SK-N-SH (cell line): ENCODE results near the gene ADM. TPM values are rescaled to one million over a fixed set of nuclear protein-coding genes. Genes with fewer than 3 reads are reported as not detected.

ENCODE experiments used
- CTCF ChIA-PET: fragments of 300-600, 350-600 bp; formaldehyde crosslinking; extraction: SDS; loops from one replicate; lab custom pipeline; 2021; lab: Yijun Ruan, JAX
- POLR2A ChIA-PET: fragments of 350-600 bp; sonication (Branson Sonifier 250); formaldehyde crosslinking; extraction: SDS; loops from one replicate; lab custom pipeline; 2020; ENCODE audit warnings: antibody characterized with exemption, inconsistent platforms; lab: Yijun Ruan, JAX
- DNase-seq: peaks from one replicate; pipeline ENCODE4 v3.0.0; 2012
- H2AFZ ChIP-seq: fragments of 200-600 bp; sonication (generic); 2 replicates; pipeline ENCODE4 v1.8.1; 2016; ENCODE audit warnings: antibody characterized with exemption, mild to moderate bottlenecking, low read depth
- H3F3A ChIP-seq: fragments of 200-600 bp; sonication (generic); replicated peaks from 2 replicates; pipeline ENCODE3; 2016; ENCODE audit warnings: antibody characterized with exemption, mild to moderate bottlenecking; ENCODE audit not compliant: insufficient read depth
- H3K27ac ChIP-seq, 2 experiments: fragments of 200-500 bp in 1 of 2; fragments of 200-600 bp in 1 of 2; sonication (Bioruptor generic) in 1 of 2; sonication (generic), shearing (Covaris generic) in 1 of 2; 2 replicates each; pipeline versions ENCODE4 v1.5.1 to v1.6.1; 2014 to 2016; ENCODE audit warnings: low read depth in 2 of 2, inconsistent platforms in 1 of 2, low read length in 1 of 2, mild to moderate bottlenecking in 1 of 2, mixed read lengths in 1 of 2
- H3K27me3 ChIP-seq: fragments of 200-600 bp; sonication (generic), shearing (Covaris generic); 2 replicates; pipeline ENCODE4 v1.6.1; 2016; ENCODE audit warnings: mixed run types; ENCODE audit not compliant: insufficient read depth
- H3K36me3 ChIP-seq, 2 experiments: fragments of 200-500 bp in 1 of 2; fragments of 200-600 bp in 1 of 2; sonication (Bioruptor generic) in 1 of 2; sonication (generic) in 1 of 2; replicated peaks in 1 of 2; 2 replicates each; pipeline versions ENCODE3 to v1.5.1; 2014 to 2016; ENCODE audit warnings: low read length in 1 of 2, mild to moderate bottlenecking in 1 of 2; ENCODE audit not compliant: insufficient read depth in 2 of 2, control insufficient read depth in 1 of 2
- H3K4me1 ChIP-seq, 2 experiments: fragments of 200-500 bp in 1 of 2; fragments of 200-600 bp in 1 of 2; sonication (Bioruptor generic) in 1 of 2; sonication (generic), shearing (Covaris generic) in 1 of 2; 2 replicates each; pipeline versions ENCODE4 v1.5.1 to v1.6.1; 2014 to 2016; ENCODE audit warnings: low read depth in 1 of 2, low read length in 1 of 2, mixed run types in 1 of 2; ENCODE audit not compliant: insufficient read depth in 2 of 2, control insufficient read depth in 1 of 2
- H3K4me2 ChIP-seq: fragments of 200-600 bp; sonication (generic), shearing (Covaris generic); 2 replicates; pipeline ENCODE4 v1.6.1; 2017; ENCODE audit warnings: mixed run types
- H3K4me3 ChIP-seq, 2 experiments: fragments of 200-500 bp in 1 of 2; fragments of 200-600 bp in 1 of 2; sonication (Bioruptor generic) in 1 of 2; sonication (generic), shearing (Covaris generic) in 1 of 2; 2 replicates each; pipeline versions ENCODE4 v1.5.1 to v1.8.1; 2014 to 2016; ENCODE audit warnings: low read depth in 2 of 2, inconsistent platforms in 1 of 2, low read length in 1 of 2, mild to moderate bottlenecking in 1 of 2, mixed read lengths in 1 of 2, moderate library complexity in 1 of 2
- H3K79me2 ChIP-seq: fragments of 200-600 bp; sonication (generic); 2 replicates; pipeline ENCODE4 v1.8.1; 2017; ENCODE audit warnings: mild to moderate bottlenecking; ENCODE audit not compliant: insufficient read depth
- H3K9ac ChIP-seq: fragments of 200-600 bp; sonication (generic); 2 replicates; pipeline ENCODE4 v1.6.1; 2017; ENCODE audit warnings: mixed run types
- H3K9me2 ChIP-seq: fragments of 200-600 bp; sonication (generic); 2 replicates; pipeline ENCODE4 v1.6.1; 2017; ENCODE audit warnings: mixed run types
- H3K9me3 ChIP-seq: fragments of 200-600 bp; sonication (generic); 2 replicates; pipeline ENCODE4 v1.6.1; 2017; ENCODE audit warnings: mixed run types, mild to moderate bottlenecking, moderate library complexity
- H4K20me1 ChIP-seq: fragments of 200-600 bp; sonication (generic); 2 replicates; pipeline ENCODE4 v1.6.1; 2017; ENCODE audit warnings: mild to moderate bottlenecking, mixed run types; ENCODE audit not compliant: insufficient read depth
- ELF1 ChIP-seq: IDR thresholded peaks from 2 replicates; pipeline ENCODE4 v1.4.0; 2012
- EP300 ChIP-seq, 2 experiments: IDR thresholded peaks; 2 replicates each; pipeline versions ENCODE4 v1.4.0 to v1.6.1; 2012; ENCODE audit warnings: borderline replicate concordance in 1 of 2, low read depth in 1 of 2, low read length in 1 of 2
- FOSL2 ChIP-seq: IDR thresholded peaks from 2 replicates; pipeline ENCODE4 v1.4.0; 2012; ENCODE audit warnings: low read depth, mild to moderate bottlenecking, moderate library complexity, borderline replicate concordance
- FOXM1 ChIP-seq: IDR thresholded peaks from 2 replicates; pipeline ENCODE4 v1.4.0; 2012; ENCODE audit warnings: low read depth, mild to moderate bottlenecking
- NRF1 ChIP-seq: IDR thresholded peaks from 2 replicates; pipeline ENCODE4 v1.6.1; 2012; ENCODE audit warnings: low read depth, mild to moderate bottlenecking, low read length
- POLR2AphosphoS5 ChIP-seq: IDR thresholded peaks from 2 replicates; pipeline ENCODE4 v1.6.1; 2012; ENCODE audit warnings: low read depth, low read length
- RAD21 ChIP-seq: IDR thresholded peaks from 2 replicates; pipeline ENCODE4 v1.6.1; 2012; ENCODE audit warnings: mild to moderate bottlenecking, low read length
- RXRA ChIP-seq: IDR thresholded peaks from 2 replicates; pipeline ENCODE4 v1.4.0; 2012; ENCODE audit warnings: low read depth, mild to moderate bottlenecking, borderline replicate concordance
- SIN3A ChIP-seq: IDR thresholded peaks from 2 replicates; pipeline ENCODE4 v1.6.1; 2012; ENCODE audit warnings: low read depth, mild to moderate bottlenecking, low read length, moderate library complexity, borderline replicate concordance
- SMC3 ChIP-seq: IDR thresholded peaks from 2 replicates; pipeline ENCODE4 v1.6.1; 2012; ENCODE audit warnings: low read depth, low read length, improper control_type of control experiment
- TAF1 ChIP-seq: IDR thresholded peaks from 2 replicates; pipeline ENCODE4 v1.6.1; 2012; ENCODE audit warnings: low read depth, mild to moderate bottlenecking, low read length, moderate library complexity, borderline replicate concordance
- YY1 ChIP-seq: IDR thresholded peaks from 2 replicates; pipeline ENCODE4 v1.4.0; 2012; ENCODE audit warnings: low read depth, mild to moderate bottlenecking
- WGBS: methylation state at CpG from one replicate; pipeline ENCODE4 v1.1.6; 2017; ENCODE audit warnings: low lambda C conversion rate; 5-methylcytosine and 5-hydroxymethylcytosine counted together
- polyA plus RNA-seq, 3 experiments: library from polyadenylated mRNA; depleted of rRNA; stranded (reverse); fragments of >200 nt; gene quantifications; 2 replicates each; pipeline ENCODE4 v1.2.3, GENCODE V29; 2012
- TF ChIP-seq, protein P1 (sequence below): IDR thresholded peaks from 2 replicates; pipeline ENCODE4 v1.4.0; 2012; ENCODE audit warnings: low read depth, borderline replicate concordance

ADM gene
- polyA plus RNA-seq, 1 of the 3 experiments (the other 2 are of a cell fraction) = 50.6 TPM

- TF ChIP-seq POLR2AphosphoS5 (no peak), EP300 (IDR thresholded peaks at IDR 0.05; ENCODE audit: borderline replicate concordance in 1 of 2, low read depth in 1 of 2, low read length in 1 of 2) (no peak), SMC3 (no peak), TAF1 (no peak), YY1 (no peak), FOXM1 (no peak), RAD21 (no peak), ELF1 (no peak), RXRA (no peak), NRF1 (no peak)
These were observed 36.0 kb upstream of the ADM start (continued) for GRCh38 chr11:10268746-10269488.

GRCh38 chr11:10272132-10272531, 32.7 kb upstream of the ADM start:
- CTCF ChIA-PET = no interaction called here
- WGBS = 97% methylated on average over 3 of the region's 11 CpGs

GRCh38 chr11:10273738-10274137, 31.1 kb upstream of the ADM start:
- POLR2A ChIA-PET = no interaction called here

More at GRCh38 chr11:10272132-10272531, 32.7 kb upstream of the ADM start:
- Histone ChIP-seq H3K27ac (no peak overlapping the region), H4K20me1 (peaks cover 17% of the 10 kb centered on the region; the same call in 1 of the 2 replicates), H3K4me2 (no peak overlapping the region), H2AFZ (no peak overlapping the region), H3K27me3 (no peaks in the 10 kb centered on the region), H3F3A (peaks cover 4% of the 10 kb centered on the region), H3K9ac (no peak overlapping the region), H3K9me2 (no peaks in the 10 kb centered on the region), H3K9me3 (no peaks in the 10 kb centered on the region)
- TF ChIP-seq, protein P1, sequence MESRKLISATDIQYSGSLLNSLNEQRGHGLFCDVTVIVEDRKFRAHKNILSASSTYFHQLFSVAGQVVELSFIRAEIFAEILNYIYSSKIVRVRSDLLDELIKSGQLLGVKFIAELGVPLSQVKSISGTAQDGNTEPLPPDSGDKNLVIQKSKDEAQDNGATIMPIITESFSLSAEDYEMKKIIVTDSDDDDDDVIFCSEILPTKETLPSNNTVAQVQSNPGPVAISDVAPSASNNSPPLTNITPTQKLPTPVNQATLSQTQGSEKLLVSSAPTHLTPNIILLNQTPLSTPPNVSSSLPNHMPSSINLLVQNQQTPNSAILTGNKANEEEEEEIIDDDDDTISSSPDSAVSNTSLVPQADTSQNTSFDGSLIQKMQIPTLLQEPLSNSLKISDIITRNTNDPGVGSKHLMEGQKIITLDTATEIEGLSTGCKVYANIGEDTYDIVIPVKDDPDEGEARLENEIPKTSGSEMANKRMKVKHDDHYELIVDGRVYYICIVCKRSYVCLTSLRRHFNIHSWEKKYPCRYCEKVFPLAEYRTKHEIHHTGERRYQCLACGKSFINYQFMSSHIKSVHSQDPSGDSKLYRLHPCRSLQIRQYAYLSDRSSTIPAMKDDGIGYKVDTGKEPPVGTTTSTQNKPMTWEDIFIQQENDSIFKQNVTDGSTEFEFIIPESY = no peak
- TF ChIP-seq FOXM1 (no peak), SIN3A (no peak)
- TF ChIP-seq, all 33 proteins: peak for 0
- POLR2A ChIA-PET = no interaction called here
- no peak for DNase-seq
- H3K79me2 ChIP-seq = peaks cover 73% of the 10 kb centered on the region
- H3K4me1 ChIP-seq = peaks cover 0 to 8% of the 10 kb centered on the region in 2 experiments; a peak in 1 of 4 replicates
- no peaks in the 10 kb centered on the region for H3K36me3 ChIP-seq
- H3K4me3 ChIP-seq = no peak overlapping the region

More at GRCh38 chr11:10273738-10274137, 31.1 kb upstream of the ADM start:
- Histone ChIP-seq H3K4me3 (no peak overlapping the region), H4K20me1 (peaks cover 14% of the 10 kb centered on the region; the same call in 1 of the 2 replicates), H3K9me3 (no peaks in the 10 kb centered on the region), H3K9ac (no peak overlapping the region), H3K27me3 (no peaks in the 10 kb centered on the region), H3K27ac (no peak overlapping the region), H3F3A (peaks cover 4% of the 10 kb centered on the region), H3K36me3 (no peaks in the 10 kb centered on the region), H3K9me2 (no peaks in the 10 kb centered on the region), H3K4me2 (no peak overlapping the region), H3K4me1 (peaks cover 0 to 8% of the 10 kb centered on the region in 2 experiments; a peak in 1 of 4 replicates), H2AFZ (no peak overlapping the region), H3K79me2 (peaks cover 72% of the 10 kb centered on the region)
- TF ChIP-seq EP300 (IDR thresholded peaks at IDR 0.05; ENCODE audit: borderline replicate concordance in 1 of 2, low read depth in 1 of 2, low read length in 1 of 2) = no peak
- no peak for TF ChIP-seq FOSL2
- DNase-seq = no peak
- CTCF ChIA-PET = no interaction called here
